Measurements from ENCODE around the gene TANC1. TPM values are rescaled to one million over a fixed set of nuclear protein-coding genes. Genes with fewer than 3 reads are reported as not detected.

Gene TANC1
- total and polyA plus RNA-seq, 2 of the 4 experiments (the other 2 are of a cell fraction) = 10.2 to 12.9 TPM

GRCh38 chr2:159022019-159022418 lies 53.6 kb downstream of the TANC1 start:
- peak overlapping the region; percentile 24; the same call in 1 of the 2 replicates for H3K23ac ChIP-seq (ENCODE audit: low read depth, low read length)
- H2AFZ ChIP-seq (replicated peaks; ENCODE audit: low read length, poor library complexity) = no peak overlapping the region
- CTCF ChIA-PET = no interaction called here
- no peak overlapping the region for H2BK5ac ChIP-seq (ENCODE audit: low read depth, low read length, poor library complexity, severe bottlenecking)
- DNase-seq (no peak), ATAC-seq (ENCODE audit: low read depth) (no peak)
- peaks cover 11% of the 10 kb centered on the region; the same call in 1 of the 2 replicates for H4K20me1 ChIP-seq (ENCODE audit: insufficient read depth, low read length)
- WGBS, 2 experiments (ENCODE audit: extremely low coverage in 2 of 2, insufficient read length in 1 of 2) = 33% methylated on average over 1 of the region's 5 CpGs; no CpG with 5 or more reads in 1 of the 2 experiments
- no peak overlapping the region for H2AK9ac ChIP-seq (replicated peaks; ENCODE audit: low read depth, low read length, poor library complexity)
- POLR2A ChIA-PET (ENCODE audit: unreplicated experiment) = no interaction called here
- H2BK15ac ChIP-seq (ENCODE audit: low read depth, low read length) = no peak overlapping the region
- peaks cover 40 to 44% of the 10 kb centered on the region in 2 experiments for H3K79me1 ChIP-seq (ENCODE audit: low read depth in 1 of 2, low read length in 2 of 2)
- no peak overlapping the region for H3K18ac ChIP-seq (ENCODE audit: low read depth, low read length)
- dilution Hi-C loops (cut with HindIII; ENCODE audit: low sequenced_read_pairs, unreplicated experiment) = no loop called here
- no peak overlapping the region for H3K56ac ChIP-seq (ENCODE audit: extremely low read depth, insufficient read depth, low read length)
- no peak overlapping the region for H4K91ac ChIP-seq (ENCODE audit: insufficient read depth, low read depth, low read length)
- intact Hi-C loops (cut with micrococcal nuclease) = no loop called here
- H3K4ac ChIP-seq (ENCODE audit: low read depth, low read length) = no peak overlapping the region
- no peak overlapping the region for H2AK5ac ChIP-seq (ENCODE audit: low read depth, low read length)
- no peaks in the 10 kb centered on the region for H3K9me3 ChIP-seq (ENCODE audit: control insufficient read depth, insufficient read depth, low read length)
- BruUV-seq (replicated peaks) = no TSS peak
- H3K4me2 ChIP-seq (ENCODE audit: low read depth, low read length) = no peak overlapping the region
- H2BK20ac ChIP-seq (ENCODE audit: low read depth, low read length) = no peak overlapping the region
- H2BK120ac ChIP-seq (ENCODE audit: low read depth, low read length) = no peak overlapping the region
- in situ Hi-C loops (cut with MboI; ENCODE audit: low sequenced_read_pairs) = no loop called here
- no peak for TF ChIP-seq POLR2A (IDR thresholded peaks at IDR 0.05; ENCODE audit: low read depth, low read length)
- no peak for TF ChIP-seq CTCF (conservative IDR thresholded peaks at IDR 0.05; ENCODE audit: low read depth, low read length)
- no peak for TF ChIP-seq FOS (IDR thresholded peaks at IDR 0.05; ENCODE audit: low read depth, low read length)
- no peak for TF ChIP-seq MAZ (IDR thresholded peaks at IDR 0.05; ENCODE audit: borderline replicate concordance, low read depth, low read length)
- TF ChIP-seq MXI1 (IDR thresholded peaks at IDR 0.05; ENCODE audit: borderline replicate concordance, low read depth, low read length) = no peak
- no peak for TF ChIP-seq BHLHE40 (IDR thresholded peaks at IDR 0.05; ENCODE audit: low read depth, low read length)
- no peak overlapping the region for H3K9ac ChIP-seq (ENCODE audit: low read depth, low read length)
- peaks cover 3% of the 10 kb centered on the region; the same call in 1 of the 2 replicates for H3K4me1 ChIP-seq (ENCODE audit: control insufficient read depth, insufficient read depth, low read length)
- no peak overlapping the region for H4K5ac ChIP-seq (ENCODE audit: low read depth, low read length)
- H3K27me3 ChIP-seq (ENCODE audit: control insufficient read depth, insufficient read depth, low read length) = no peaks in the 10 kb centered on the region
- no peak overlapping the region for H3K4me3 ChIP-seq (ENCODE audit: insufficient read depth, low read depth, low read length)
- H3K36me3 ChIP-seq (ENCODE audit: control insufficient read depth, insufficient read depth, low read length) = no peaks in the 10 kb centered on the region
- no peak overlapping the region for H3K27ac ChIP-seq (ENCODE audit: insufficient read depth, low read length)
- no peak overlapping the region for H4K8ac ChIP-seq (ENCODE audit: low read depth in 2 of 2, low read length in 2 of 2)
- H3K9me1 ChIP-seq (ENCODE audit: insufficient read depth, low read length) = peaks cover 5% of the 10 kb centered on the region; the same call in 1 of the 2 replicates
- H3K14ac ChIP-seq (replicated peaks; ENCODE audit: low read depth, low read length) = no peak overlapping the region

All from IMR-90 (cell line).